Measurements from ENCODE around the gene ALPL. TPM values are rescaled to one million over a fixed set of nuclear protein-coding genes. Genes with fewer than 3 reads are reported as not detected.
A peak's percentile ranks its signal among the peaks of the same experiment; 100 is the strongest.

ALPL gene
- total RNA-seq, 2 donors from 2014 or later = 3.7 to 7.8 TPM

- Histone ChIP-seq H3K9me3 (no peaks in the 10 kb centered on the region), H3K4me1 (ENCODE audit: control insufficient read depth in 1 of 2, low read depth in 2 of 2) (no peaks in the 10 kb centered on the region), H3K36me3 (no peaks in the 10 kb centered on the region), H3K27me3 (replicated peaks; ENCODE audit: insufficient read depth) (no peaks in the 10 kb centered on the region), H3K4me3 (no peak overlapping the region), H3K27ac (no peak overlapping the region)
- ATAC-seq (ENCODE audit: insufficient number of reproducible peaks, low FRiP score, low read depth) = no peak
- DNase-seq (ENCODE audit: low spot score) = no peak
- TF ChIP-seq, protein P1, sequence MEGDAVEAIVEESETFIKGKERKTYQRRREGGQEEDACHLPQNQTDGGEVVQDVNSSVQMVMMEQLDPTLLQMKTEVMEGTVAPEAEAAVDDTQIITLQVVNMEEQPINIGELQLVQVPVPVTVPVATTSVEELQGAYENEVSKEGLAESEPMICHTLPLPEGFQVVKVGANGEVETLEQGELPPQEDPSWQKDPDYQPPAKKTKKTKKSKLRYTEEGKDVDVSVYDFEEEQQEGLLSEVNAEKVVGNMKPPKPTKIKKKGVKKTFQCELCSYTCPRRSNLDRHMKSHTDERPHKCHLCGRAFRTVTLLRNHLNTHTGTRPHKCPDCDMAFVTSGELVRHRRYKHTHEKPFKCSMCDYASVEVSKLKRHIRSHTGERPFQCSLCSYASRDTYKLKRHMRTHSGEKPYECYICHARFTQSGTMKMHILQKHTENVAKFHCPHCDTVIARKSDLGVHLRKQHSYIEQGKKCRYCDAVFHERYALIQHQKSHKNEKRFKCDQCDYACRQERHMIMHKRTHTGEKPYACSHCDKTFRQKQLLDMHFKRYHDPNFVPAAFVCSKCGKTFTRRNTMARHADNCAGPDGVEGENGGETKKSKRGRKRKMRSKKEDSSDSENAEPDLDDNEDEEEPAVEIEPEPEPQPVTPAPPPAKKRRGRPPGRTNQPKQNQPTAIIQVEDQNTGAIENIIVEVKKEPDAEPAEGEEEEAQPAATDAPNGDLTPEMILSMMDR (IDR thresholded peaks at IDR 0.05) = no peak
Observed at GRCh38 chr1:21605012-21605715, 95.9 kb downstream of the ALPL start.

DNA sequence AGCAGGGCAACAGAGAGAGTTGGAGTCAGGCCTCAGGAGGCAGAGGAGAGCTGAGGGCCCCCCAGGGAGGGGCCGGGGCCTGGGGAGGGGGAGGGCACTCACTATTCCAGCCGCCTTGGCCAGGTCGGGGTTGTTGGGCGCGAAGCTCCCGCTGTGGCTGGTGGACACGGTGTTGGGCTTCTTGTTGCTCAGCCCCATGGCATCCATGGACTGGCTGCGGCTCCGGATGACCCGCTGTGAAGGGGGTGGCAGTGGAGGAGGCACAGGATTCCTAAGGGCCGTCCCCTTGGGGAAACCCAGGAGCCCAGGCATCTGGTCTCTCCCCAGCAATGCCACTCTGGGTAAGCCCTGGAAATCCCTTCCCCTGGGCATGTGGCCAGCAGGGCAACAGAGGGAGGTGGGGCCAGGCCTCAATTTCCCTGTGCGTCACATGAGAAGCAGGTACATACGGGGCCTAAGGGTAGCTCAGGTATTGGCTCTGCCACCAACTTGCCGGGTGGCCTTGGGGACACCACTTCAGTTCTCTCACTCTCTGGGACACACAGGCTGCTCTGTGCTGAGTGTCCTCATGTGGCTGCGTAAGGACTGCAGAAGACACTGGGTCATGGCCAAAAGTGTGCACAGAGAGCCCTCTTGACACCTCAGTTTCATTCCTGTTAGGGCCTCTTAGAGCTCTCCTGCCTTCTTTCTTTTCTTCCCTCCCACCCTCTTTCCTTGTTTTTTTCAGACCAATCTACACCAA lies 96.9 kb downstream of the ALPL start:
- no peak for ATAC-seq (ENCODE audit: insufficient number of reproducible peaks, low FRiP score, low read depth)
- TF ChIP-seq, protein P1 (IDR thresholded peaks at IDR 0.05) = no peak

DNA sequence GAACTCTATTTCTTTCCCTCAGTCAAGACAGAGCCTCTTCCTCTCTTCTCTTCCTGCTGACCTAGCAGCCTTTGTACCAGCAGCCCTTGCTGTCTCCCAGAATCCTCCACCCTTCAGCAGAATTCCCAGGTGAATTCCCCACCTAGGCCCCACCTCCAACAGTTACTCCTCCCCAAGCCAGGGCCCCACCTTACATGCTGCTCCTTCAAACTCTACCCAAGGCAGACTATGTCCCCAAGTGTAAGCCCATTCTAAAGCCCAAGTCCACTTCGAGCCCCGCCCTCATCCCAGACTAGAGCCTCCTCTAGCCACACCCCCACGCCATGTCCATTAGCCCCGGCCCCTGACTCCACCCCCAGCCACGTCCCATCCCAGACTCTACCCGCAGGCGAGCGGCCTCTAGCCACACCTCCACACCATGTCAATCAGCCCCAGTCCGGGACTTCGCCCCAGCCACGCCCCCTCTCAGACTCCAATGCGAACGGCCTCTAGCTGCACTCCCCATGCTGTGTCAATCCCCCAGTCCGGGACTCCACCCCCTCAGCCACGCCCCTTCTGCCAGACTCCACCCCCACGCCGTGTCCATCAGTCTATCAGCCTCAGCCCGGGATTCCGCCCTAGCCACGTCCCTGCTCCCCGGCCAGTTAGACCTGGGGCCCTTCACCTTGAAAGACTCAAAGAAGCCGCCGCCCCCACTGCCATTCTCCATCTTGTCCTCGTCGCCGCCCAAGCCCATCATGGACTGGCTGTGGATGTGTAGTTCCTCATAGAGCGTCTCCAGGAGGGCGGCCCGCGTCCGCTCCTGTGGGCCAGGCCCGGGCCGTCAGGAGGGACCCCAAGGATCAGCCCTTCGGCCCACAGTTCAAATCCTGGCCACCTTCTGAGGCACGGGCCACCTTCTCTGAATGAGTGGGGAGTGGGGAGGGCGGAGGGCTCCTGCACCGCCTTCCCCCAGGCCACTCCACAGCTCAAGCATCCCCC lies 98.6 kb downstream of the ALPL start:
- Histone ChIP-seq H3K36me3 (no peaks in the 10 kb centered on the region), H3K4me3 (no peak overlapping the region), H3K27ac (no peak overlapping the region), H3K27me3 (replicated peaks; ENCODE audit: insufficient read depth) (no peaks in the 10 kb centered on the region), H3K4me1 (ENCODE audit: control insufficient read depth in 1 of 2, low read depth in 2 of 2) (no peaks in the 10 kb centered on the region), H3K9me3 (no peaks in the 10 kb centered on the region)
- TF ChIP-seq, protein P1 (IDR thresholded peaks at IDR 0.05) = no peak
- no peak for ATAC-seq (ENCODE audit: insufficient number of reproducible peaks, low FRiP score, low read depth)
- DNase-seq (ENCODE audit: low spot score) = peak; percentile 17

More for the DNA sequence above, 96.9 kb downstream of the ALPL start:
- no peak for DNase-seq (ENCODE audit: low spot score)
- H3K4me3 ChIP-seq = no peak overlapping the region
- no peaks in the 10 kb centered on the region for H3K36me3 ChIP-seq
- no peaks in the 10 kb centered on the region for H3K27me3 ChIP-seq (replicated peaks; ENCODE audit: insufficient read depth)
- no peak overlapping the region for H3K27ac ChIP-seq
- no peaks in the 10 kb centered on the region for H3K4me1 ChIP-seq (ENCODE audit: control insufficient read depth in 1 of 2, low read depth in 2 of 2)
- H3K9me3 ChIP-seq = no peaks in the 10 kb centered on the region

DNA sequence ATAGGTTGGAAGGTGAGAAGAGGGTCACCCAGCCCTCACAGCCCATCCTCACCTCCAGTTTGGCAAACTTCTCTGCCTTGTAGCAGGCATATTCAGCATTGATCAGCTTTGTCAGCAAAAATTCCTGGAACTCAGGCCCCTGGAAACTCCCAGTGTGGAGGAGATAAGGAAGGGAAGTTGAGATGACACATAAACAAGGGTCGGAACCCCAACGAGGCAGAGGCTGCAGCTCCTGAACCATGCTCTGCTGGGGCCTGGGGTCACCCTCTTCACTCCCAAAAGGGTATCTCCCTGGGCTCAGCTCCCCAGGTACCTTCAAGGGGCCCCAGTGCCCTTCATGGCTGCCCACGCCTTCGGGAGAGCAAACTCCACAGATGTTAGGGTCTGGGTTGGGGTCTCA lies 99.6 kb downstream of the ALPL start:
- H3K4me1 ChIP-seq (ENCODE audit: control insufficient read depth in 1 of 2, low read depth in 2 of 2) = no peaks in the 10 kb centered on the region
- DNase-seq (ENCODE audit: low spot score) (no peak), ATAC-seq (ENCODE audit: insufficient number of reproducible peaks, low FRiP score, low read depth) (no peak)
- H3K9me3 ChIP-seq = no peaks in the 10 kb centered on the region
- TF ChIP-seq, protein P1 (IDR thresholded peaks at IDR 0.05) = no peak
- no peak overlapping the region for H3K4me3 ChIP-seq
- H3K27ac ChIP-seq = no peak overlapping the region
- H3K27me3 ChIP-seq (replicated peaks; ENCODE audit: insufficient read depth) = no peaks in the 10 kb centered on the region
- H3K36me3 ChIP-seq = no peaks in the 10 kb centered on the region
